ENCODE results near the gene NLRP7.
A peak's percentile ranks its signal among the peaks of the same experiment; 100 is the strongest.
"Not testable (repeated sequence)": the region's sequence is repeated elsewhere in the genome, so short reads cannot be mapped to it uniquely, and the experiment has no call there.

Gene NLRP7

DNA sequence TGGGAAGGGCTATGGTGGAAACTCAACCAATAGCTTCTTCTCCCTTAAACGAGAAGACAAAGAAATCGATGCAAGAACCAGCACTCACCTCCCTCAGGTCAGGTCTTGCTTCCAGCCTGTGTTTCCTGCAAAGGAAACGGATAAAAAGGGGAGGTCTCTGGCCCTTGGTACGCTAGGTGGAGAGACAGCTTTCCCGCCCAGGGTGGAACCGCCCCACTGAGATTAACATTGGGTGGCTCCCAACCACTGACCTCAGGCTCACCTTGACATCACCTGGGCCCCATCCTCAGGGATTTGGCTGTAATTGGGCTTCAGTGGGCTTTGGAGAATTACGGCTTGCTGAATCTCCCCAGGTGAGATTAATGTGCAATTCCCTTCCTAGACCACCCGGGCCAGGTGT, at the start of gene NLRP7:
TSS of gene NLRP7 (minus strand) at position 150 of the 400 bp plus-strand sequence.
- DNase-seq, result no peak

DNA sequence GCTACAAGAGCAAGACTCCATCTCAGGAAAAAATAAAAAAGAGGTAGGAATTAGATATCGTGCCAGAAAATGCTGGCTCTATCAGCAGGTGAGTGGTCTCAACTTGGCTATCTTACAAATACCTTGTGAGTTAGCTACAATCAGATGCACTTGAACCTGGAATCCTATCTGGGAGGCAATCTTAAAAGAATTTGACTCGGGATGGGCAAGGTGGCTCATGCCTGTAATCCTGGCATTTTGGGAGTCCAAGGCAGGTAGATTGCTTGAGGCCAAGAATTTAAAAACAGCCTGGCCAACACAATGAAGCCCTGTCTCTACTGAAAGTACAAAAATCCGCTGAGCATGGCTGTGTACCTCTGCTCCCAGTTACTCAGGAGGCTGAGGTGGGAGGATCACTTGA, 48.2 kb upstream of the NLRP7 start:
- no peak for DNase-seq

DNA sequence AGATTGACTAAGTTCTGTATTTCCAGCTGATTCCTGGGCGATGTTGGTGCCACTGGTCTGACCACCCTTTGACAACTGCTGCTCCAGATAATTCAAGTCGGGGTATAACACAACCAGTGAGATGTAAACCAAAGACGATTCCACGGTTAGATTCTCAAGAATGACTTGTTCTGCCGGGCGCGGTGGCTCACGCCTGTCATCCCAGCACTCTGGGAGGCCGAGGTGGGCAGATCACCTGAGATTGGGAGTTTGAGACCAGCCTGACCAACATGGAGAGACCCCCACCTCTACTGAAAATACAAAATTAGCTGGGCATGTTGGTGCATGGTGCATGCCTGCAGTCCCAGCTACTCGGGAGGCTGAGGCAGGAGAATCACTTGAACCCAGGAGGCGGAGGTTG, 42.2 kb upstream of the NLRP7 start:
- DNase-seq, result not testable (repeated sequence)

DNA sequence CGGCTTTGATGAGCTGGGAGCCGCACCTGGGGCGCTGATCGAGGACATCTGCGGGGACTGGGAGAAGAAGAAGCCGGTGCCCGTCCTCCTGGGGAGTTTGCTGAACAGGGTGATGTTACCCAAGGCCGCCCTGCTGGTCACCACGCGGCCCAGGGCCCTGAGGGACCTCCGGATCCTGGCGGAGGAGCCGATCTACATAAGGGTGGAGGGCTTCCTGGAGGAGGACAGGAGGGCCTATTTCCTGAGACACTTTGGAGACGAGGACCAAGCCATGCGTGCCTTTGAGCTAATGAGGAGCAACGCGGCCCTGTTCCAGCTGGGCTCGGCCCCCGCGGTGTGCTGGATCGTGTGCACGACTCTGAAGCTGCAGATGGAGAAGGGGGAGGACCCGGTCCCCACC, 35.2 kb upstream of the NLRP7 start:
- not testable (repeated sequence) for DNase-seq

DNA sequence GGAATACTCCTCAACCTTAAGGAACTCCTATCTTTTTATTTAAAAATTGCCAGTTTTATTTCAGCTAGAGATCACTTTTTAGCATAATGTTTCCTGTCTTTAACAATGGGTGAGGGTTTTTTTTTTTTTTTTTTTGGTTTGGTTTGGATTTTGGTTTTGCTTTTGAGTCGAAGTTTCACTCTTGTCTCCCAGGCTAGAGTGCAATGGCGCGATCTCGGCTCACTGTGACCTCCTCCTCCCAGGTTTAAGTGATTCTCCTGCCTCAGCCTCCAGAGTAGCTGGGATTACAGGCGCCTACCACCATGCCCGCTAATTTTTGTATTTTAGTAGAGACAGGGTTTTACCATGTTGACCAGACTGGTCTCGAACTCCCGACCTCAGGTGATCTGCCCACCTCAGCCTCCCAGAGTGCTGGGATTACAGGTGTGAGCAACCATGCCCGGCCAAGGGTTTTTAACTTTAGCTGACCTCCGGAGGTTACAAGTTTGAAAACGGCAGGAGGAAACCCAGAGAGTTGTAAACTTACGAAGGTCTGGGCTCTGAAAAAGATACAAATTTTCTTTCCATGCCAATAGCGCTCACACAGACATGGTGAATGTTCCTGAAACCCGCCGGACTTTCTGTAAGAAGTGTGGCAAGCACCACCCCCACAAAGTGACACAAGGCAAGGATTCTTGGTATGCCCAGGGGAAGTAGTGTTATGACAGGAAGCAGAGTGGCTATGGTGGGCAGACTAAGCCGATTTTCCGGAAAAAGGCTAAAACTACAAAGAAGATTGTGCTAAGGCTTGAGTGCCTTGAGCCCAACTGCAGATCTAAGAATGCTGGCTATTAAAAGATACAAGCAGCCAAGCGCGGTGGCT, 26.1 kb upstream of the NLRP7 start:
- DNase-seq, result not testable (repeated sequence)

DNA sequence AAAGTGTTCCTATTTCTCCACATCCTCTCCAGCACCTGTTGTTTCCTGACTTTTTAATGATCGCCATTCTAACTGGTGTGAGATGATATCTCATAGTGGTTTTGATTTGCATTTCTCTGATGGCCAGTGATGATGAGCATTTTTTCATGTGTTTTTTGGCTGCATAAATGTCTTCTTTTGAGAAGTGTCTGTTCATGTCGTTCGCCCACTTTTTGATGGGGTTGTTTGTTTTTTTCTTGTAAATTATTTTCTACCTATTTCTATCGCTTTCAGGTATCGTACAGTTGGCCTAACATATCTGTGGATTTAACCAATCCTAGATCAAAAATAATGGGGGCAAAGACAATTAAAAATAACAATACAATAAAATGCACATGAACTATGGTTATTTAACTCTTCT, 24.1 kb upstream of the NLRP7 start:
- DNase-seq, result not testable (repeated sequence)

DNA sequence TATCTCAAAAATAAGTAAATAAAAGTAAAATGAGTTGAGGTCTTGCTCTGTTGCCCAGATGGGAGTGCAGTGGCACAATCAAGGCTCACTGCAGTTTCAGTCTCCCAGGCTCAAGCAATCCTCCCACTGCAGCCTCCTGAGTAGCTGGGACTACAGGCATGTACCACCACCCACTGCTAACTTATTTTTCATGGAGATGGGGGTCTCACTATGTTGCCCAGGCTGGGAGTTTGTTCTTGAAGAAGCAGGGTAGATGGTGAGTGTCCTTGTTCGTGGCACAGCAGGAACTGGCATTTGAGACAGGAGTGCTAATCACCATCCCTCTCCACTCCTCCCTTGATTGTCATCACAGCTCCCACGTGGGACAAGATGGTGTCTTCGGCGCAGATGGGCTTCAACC, 22.3 kb upstream of the NLRP7 start:
- DNase-seq, result no peak

DNA sequence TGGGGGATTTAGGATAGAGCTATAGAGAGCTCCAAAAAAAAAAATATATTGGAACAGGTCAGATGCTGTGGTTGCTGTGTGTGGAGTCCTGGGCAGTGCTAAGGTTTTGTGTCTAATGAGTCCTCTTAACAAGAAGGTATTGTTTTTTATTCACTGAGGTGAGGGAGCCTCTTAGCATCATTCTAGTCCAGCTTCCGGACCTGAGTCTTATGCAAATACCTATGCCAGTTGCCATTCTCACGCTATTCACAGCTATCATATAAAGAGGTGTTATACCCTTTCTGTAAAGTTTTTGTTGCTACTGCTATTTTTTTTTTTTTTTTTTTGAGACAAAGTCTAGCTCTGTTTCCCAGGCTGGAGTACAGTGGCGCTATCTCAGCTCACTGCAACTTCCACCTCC, 20.3 kb upstream of the NLRP7 start:
- peak; percentile 14 for DNase-seq

DNA sequence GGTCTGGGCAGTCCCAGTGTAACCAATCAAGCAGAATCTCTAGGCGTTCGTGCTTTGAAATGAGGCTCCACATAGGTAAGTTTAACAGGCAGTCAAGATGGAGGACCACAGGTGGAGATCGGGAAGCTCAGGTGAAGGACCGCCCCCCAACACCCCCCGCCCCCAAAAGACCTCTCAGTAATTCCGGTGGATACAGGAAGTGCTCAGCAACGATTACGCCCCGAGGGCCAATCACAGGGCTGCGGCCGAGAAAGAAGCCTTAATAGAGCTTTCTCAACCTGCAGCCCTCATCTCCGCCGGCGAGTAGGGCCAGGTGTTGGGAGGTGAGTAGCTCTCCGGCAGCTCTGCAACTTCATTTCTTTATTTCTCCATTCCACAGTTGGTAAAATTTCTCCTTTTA, 17.7 kb upstream of the NLRP7 start:
- not testable (repeated sequence) for DNase-seq

DNA sequence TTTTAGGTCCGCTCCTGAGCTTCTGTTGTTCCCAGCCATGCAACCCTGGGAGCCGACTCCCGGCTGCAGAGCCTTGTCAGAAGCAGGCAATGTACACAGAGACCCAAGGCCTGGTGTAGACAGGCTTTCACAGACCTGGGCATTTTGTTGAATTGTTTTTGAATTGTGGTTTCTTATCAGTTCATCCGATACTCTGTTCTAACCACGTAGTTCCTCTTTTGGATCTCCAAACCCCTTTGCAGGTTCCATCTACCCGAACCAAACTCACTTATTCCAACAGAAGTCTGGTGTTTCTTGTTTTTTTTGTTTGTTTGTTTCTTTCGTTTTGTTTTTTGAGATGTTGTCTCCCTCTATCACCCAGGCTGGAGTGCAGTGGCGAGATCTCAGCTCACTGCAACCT, 12.5 kb upstream of the NLRP7 start:
- no peak for DNase-seq

DNA sequence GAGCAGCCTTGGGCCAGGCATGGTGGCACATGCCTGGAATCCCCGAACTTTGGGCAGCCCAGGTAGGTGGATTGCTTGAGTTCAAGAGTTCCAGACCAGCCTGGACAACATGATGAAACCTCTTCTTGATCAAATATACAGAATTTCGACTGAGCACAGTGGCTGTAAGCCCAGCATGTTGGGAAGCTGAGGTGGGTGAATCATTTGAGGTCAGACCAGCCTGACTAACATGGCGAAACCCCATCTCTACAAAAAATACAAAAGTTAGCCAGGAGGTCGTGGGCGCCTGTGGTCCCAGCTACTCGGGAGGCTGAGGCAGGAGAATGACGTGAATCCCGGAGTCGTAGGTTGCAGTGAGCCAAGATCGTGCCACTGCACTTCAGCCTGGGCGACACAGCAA, 8.0 kb upstream of the NLRP7 start:
- no peak for DNase-seq

DNA sequence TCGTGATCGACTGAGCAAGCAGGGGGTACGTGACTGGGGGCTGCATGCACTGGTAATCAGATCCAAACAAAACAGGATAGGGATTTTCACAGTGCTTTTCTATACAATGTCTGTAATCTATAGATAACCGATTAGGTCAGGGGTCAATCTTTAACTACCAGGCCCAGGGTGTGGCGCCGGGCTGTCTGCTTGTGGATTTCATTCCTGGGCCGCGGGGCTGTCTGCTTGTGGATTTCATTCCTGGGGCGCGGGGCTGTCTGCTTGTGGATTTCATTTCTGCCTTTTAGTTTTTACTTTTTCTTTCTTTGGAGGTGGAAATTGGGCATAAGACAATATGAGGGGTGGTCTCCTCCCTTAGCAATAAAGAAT, 6.0 kb upstream of the NLRP7 start:
- DNase-seq, result not testable (repeated sequence)

DNA sequence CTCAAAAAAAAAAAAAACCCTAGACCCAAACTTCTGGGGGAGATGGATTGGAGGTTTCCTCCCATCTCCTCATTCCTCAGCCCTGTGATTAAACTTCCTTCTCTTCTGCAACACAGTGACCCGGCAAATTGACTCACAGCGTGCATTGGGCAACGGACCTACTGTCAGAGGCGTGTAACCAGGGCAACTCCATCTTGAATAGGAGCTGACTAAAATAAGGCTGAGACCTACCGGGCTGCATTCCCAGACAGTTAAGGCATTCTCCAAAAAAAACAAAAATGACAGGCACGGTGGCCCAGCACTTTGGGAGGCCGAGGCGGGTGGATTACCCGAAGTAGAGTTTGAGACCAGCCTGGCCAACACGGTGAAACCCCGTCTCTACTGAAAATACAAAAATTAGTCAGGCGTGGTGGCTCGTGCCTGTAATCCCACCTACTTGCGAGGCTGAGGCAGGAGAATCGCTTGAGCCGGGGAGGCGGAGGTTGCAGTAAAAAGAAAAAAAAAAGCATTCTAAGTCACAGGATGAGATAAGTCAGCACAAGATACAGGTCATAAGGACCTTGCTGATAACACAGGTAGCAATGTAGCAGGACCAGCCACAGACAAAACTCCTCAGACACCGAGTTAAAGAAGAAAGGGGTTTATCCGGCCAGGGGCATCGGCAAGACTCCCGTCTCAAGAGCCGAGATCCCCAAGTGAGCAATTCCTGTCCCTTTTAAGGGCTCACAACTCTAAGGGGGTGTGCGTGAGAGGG, 5.4 kb upstream of the NLRP7 start:
- no peak for DNase-seq

DNA sequence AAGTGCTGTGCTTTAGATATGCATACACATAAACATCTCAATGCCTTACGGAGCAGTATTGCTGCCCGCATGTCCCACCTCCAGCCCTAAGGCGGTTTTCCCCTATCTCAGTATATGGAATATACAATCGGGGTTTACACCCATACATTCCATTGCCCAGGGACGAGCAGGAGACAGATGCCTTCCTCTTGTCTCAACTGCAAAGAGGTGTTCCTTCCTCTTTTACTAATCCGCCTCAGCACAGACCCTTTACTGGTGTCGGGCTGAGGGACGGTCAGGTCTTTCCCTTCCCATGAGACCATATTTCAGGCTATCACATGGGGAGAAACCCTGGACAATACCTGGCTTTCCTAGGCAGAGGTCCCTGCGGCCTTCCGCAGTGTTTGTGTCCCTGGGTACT, 3.2 kb upstream of the NLRP7 start:
- not testable (repeated sequence) for DNase-seq

DNA sequence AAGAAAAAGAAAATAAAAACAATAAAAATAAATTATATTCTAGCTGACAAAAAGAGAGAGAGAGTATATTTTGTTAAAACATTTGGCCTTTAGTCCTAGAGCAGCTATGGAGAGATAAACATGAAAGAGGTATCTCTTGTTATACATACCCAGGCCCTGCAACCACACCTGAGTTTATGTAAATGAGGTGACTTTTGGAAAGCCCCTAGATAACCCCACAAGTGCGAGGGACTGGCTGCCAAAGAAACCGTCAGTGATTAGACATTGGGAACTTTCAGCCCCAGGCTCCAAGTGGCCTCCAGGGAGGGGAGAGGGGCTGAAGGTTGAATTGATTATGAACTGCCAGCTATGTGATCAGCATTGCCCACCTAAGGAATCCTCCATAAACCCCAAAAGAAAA, 2.1 kb upstream of the NLRP7 start:
- no peak for DNase-seq

DNA sequence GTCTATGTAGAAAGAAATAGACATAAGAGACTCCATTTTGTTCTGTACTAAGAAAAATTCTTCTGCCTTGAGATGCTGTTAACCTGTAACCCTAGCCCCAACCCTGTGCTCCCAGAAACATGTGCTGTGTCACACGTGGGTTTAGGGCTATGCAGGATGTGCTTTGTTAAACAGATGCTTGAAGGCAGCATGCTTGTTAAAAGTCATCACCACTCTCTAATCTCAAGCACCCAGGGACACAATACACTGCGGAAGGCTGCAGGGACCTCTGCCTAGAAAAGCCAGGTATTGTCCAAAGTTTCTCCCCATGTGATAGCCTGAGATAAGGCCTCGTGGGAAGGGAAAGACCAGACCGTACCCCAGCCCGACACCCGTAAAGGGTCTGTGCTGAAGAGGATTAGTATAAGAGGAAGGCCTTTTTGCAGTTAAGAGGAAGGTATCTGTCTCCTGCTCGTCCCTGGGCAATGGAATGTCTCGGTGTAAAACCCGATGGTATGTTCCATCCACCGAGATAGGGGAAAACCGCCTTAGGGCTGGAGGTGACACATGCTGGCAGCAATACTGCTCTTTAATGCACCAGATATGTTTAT, 3.5 kb downstream of the NLRP7 start:
- not testable (repeated sequence) for DNase-seq

DNA sequence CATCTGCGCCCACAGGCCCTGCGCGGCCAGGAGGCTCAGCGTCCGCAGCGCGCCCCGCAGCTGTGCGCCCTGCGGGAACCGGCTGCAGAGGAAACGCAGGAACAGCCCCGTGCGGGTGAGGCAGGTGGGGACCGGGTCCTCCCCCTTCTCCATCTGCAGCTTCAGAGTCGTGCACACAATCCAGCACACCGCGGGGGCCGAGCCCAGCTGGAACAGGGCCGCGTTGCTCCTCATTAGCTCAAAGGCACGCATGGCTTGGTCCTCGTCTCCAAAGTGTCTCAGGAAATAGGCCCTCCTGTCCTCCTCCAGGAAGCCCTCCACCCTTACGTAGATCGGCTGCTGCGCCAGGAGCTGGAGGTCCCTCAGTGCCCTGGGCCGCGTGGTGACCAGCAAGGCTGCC, 7.8 kb downstream of the NLRP7 start:
- not testable (repeated sequence) for DNase-seq

DNA sequence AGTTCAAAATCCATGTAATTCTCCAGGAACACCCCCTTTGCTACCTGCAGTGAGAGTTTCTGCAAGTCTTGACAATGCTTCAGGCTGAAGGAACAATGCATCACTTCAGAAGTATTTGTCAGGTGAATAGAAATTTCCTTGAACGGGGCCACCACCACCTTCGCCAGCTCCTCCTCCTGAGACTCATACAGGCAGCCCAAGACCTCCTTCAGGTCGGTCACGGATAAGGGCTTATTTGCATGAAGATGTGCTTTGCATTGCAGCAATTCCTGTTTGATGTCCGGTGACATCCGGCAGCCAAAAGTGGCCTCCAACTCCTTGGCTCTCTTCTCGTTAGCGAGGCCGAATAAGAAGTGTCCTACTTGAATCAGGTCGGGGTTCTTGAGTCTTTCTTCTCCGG, 8.4 kb downstream of the NLRP7 start:
- DNase-seq, result no peak

DNA sequence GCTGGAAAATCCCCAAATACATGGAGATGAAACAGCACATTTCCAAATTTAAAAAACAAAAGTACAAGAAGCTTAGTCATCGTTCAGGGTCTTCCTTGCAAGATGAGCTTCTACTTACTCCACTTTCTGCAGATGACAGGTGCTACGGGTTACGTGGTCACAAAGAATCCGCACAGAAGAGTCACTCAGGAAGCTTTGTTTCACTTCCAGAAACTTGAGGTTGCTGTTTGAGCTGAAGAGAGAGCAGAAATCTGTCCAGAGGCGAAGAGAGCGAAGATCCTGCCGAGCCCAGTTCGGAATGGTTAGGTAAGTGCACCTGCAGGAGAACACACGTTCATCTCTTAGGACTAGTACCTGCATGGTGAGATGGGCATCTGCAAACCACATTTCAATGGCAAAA, 9.4 kb downstream of the NLRP7 start:
- no peak for DNase-seq

DNA sequence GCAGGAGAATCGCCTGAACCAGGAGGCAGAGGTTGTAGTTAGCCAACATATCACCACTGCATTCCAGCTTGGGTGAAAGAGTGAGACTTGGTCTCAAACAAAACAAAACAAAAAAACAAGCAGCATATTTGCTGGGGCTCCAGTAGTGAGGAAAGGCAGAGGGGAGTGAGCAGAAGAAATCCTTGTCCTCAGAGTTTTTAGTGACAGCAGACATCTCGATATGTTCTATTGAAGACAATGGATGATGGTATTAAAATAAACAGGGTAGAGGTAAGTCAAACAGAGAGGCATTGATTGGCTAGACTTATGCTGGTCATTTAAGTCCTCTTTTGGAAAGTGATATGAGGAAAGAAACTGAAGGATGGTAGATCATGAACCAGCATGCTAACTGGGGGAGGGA, 19.0 kb downstream of the NLRP7 start:
- no peak for DNase-seq

DNA sequence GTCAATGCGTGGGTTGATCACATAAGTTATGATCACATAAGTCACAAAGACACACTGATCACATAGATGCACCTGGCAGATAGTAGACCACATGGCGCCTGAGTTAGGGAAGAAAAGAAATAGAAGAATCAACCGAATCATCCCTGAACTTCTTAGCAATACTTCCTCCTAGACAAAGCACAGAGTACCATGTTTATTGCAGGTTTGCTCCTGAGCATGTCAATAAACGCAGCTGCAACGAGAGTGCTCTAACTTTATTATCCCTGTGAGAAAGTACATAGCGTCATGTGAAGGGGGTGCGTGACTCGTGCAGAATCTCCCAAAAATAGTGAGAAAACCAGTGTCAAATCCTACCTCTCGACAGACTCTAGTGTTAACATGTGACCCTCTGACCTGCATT, 24.1 kb downstream of the NLRP7 start:
- no peak for DNase-seq

DNA sequence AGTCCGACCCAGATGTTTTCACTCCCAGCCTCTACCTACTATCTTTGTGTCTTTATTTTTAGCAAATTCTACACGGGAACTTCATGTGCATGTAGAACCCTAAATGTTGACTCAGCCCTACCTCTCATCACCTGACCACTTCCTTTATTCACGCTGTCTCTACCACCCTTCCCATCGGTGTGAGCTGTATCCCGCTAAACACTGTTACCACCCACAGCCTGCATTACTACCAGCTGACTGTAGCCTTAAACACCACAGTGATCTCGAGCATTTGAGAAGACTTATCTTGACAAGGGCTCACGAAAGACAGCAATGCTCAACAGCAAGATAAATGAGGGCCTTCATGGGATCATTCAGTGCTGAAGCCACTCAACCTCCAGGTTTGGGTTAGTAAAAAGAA, 26.2 kb downstream of the NLRP7 start:
- no peak for DNase-seq

DNA sequence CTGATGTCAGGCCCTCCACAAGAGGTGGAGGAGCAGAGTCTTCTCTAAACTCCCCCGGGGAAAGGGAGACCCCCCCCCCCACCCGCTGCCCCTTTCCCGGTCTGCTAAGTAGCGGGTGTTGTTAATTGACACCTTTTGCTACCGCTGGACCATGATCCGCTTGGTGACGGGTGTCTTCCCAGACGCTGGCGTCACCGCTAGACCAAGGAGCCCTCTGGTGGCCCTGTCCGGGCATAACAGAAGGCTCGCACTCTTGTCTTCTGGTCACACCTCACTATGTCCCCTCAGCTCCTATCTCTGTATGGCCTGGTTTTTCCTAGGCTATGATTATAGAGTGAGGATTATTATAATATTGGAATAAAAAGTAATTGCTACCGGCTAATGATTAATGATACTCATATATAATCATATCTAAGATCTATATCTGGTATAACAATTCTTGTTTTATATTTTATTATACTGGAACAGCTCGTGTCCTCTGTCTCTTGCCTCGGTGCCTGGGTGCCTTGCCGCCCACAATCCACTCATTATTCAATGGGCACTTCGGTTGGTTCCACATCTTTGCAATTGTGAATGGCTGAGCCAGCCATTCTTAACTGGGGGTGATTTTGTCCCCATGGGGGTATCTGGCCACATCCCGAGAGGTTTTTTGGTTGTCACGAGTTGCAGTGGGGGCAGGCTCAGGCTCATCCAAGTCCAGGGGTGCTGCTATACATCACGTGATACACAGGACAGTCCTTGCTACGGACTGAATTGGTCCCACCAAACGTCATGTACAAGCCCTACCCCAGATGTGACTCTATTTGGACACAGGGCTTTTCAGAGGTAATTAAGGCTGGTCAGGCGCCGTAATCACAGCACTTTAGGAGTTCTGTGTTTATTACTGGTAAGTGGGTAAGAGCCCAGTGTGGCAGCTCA, 27.4 kb downstream of the NLRP7 start:
- not testable (repeated sequence) for DNase-seq
